ENCODE measurements around the gene CDH3. TPM values are rescaled to one million over a fixed set of nuclear protein-coding genes. Genes with fewer than 3 reads are reported as not detected.

Gene CDH3
- total RNA-seq = 1 to 10 TPM; 1.1 to 5.0 (median 3.2) TPM

- peak; percentile 62 to 65 for DNase-seq
- no peaks in the 10 kb centered on the region for H3K36me3 ChIP-seq
- no peaks in the 10 kb centered on the region for H3K9me3 ChIP-seq
- intact Hi-C loops (cut with DNase I) = no loop called here
- 1 to 2% methylated on average over 25 to 45 of the region's 53 CpGs for WGBS, 2 donors
- H3K4me1 ChIP-seq = peaks cover 21 to 24% of the 10 kb centered on the region in 2 donors
- H3K4me3 ChIP-seq (replicated peaks in 1 of 3) = peak within 1 kb of the TSS in 2 of 3 donors; percentile 22 to 38
- H3K27me3 ChIP-seq = no peaks in the 10 kb centered on the region
- no peak within 1 kb of the TSS for H3K27ac ChIP-seq
- TF ChIP-seq, protein P1, sequence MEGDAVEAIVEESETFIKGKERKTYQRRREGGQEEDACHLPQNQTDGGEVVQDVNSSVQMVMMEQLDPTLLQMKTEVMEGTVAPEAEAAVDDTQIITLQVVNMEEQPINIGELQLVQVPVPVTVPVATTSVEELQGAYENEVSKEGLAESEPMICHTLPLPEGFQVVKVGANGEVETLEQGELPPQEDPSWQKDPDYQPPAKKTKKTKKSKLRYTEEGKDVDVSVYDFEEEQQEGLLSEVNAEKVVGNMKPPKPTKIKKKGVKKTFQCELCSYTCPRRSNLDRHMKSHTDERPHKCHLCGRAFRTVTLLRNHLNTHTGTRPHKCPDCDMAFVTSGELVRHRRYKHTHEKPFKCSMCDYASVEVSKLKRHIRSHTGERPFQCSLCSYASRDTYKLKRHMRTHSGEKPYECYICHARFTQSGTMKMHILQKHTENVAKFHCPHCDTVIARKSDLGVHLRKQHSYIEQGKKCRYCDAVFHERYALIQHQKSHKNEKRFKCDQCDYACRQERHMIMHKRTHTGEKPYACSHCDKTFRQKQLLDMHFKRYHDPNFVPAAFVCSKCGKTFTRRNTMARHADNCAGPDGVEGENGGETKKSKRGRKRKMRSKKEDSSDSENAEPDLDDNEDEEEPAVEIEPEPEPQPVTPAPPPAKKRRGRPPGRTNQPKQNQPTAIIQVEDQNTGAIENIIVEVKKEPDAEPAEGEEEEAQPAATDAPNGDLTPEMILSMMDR (IDR thresholded peaks at IDR 0.05) = no peak
- TF ChIP-seq POLR2A (IDR thresholded peaks at IDR 0.05) = no peak
These were observed at the start of gene CDH3 for GRCh38 chr16:68644715-68645493. Gene CDH3, plus strand, starts transcription at chr16:68645310. Its CDS starts 70 bp downstream, at chr16:68645380.

DNA sequence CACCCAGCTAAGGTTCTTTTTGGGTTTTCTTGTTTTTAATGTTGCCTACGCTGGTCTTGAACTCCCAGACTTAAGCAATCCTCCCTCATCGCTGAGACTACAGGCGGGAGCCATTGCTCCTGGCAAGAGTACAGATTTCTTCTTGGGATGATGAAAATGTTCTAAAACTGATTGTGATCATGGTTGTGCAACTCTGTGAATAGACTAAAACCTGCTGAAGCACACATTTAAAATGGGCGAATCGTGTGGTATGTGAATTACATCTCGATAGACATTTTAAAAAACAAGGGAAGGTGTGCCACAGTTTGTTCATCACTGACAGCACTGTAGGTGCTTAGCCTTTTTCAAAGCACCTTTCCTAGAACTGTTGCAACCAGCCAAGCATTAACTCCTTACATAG is 48.8 kb upstream of the CDH3 start:
- Histone ChIP-seq H3K36me3 (no peaks in the 10 kb centered on the region), H3K4me1 (no peaks in the 10 kb centered on the region), H3K4me3 (replicated peaks in 1 of 3) (no peak overlapping the region), H3K9me3 (no peaks in the 10 kb centered on the region), H3K27ac (no peak overlapping the region), H3K27me3 (no peaks in the 10 kb centered on the region)
- TF ChIP-seq POLR2A (IDR thresholded peaks at IDR 0.05) = no peak
- TF ChIP-seq, protein P1 (IDR thresholded peaks at IDR 0.05) = no peak
- intact Hi-C loops (cut with DNase I) = loop anchor here (10.0 kb wide), 1 partner anchor 109 kb away; no protein-coding TSS in a partner anchor
- no peak for DNase-seq
- WGBS, 2 donors = 79 to 80% methylated on average over 6 of the region's 6 CpGs

GRCh38 chr16:68599586-68599985 is 45.5 kb upstream of the CDH3 start:
- 94 to 96% methylated on average over 1 of the region's 1 CpG for WGBS, 2 donors
- TF ChIP-seq, protein P1 (IDR thresholded peaks at IDR 0.05) = no peak
- no peak for TF ChIP-seq POLR2A (IDR thresholded peaks at IDR 0.05)
- intact Hi-C loops (cut with DNase I) = loop anchor here (10.0 kb wide), 1 partner anchor 105 kb away; no protein-coding TSS in a partner anchor

DNA sequence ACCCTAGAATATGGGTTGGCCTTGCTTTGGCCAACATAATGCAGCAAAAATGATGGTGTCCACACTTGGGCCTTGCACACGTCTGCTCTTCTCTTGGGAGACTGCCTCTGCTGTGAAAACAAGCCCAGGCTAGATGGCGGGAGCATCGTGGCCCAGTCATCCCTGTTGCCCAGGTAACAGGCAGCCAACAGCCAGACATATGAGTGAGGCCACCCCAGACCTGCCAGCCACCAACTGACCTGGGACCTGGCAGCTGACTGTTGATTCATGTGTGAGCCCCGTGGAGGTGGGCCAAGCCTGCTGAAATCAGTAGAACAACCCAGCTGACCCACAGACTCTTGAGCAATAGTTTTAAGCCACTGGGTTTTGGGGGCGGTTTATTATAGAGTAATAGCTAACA is 39.4 kb upstream of the CDH3 start:
- Histone ChIP-seq H3K27me3 (no peaks in the 10 kb centered on the region), H3K4me3 (replicated peaks in 1 of 3) (no peak overlapping the region), H3K9me3 (no peaks in the 10 kb centered on the region), H3K27ac (no peak overlapping the region), H3K36me3 (no peaks in the 10 kb centered on the region), H3K4me1 (no peaks in the 10 kb centered on the region)
- 69 to 76% methylated on average over 3 to 5 of the region's 5 CpGs for WGBS, 2 donors
- intact Hi-C loops (cut with DNase I) = no loop called here
- TF ChIP-seq, protein P1 (IDR thresholded peaks at IDR 0.05) = no peak
- TF ChIP-seq POLR2A (IDR thresholded peaks at IDR 0.05) = no peak
- DNase-seq = no peak

More at GRCh38 chr16:68599586-68599985, 45.5 kb upstream of the CDH3 start:
- H3K4me3 ChIP-seq (replicated peaks in 1 of 3) = no peak overlapping the region
- H3K9me3 ChIP-seq = no peaks in the 10 kb centered on the region
- no peak for DNase-seq
- no peaks in the 10 kb centered on the region for H3K27me3 ChIP-seq
- no peaks in the 10 kb centered on the region for H3K36me3 ChIP-seq
- H3K27ac ChIP-seq = no peak overlapping the region
- H3K4me1 ChIP-seq = no peaks in the 10 kb centered on the region

- WGBS, 2 donors = 89 to 99% methylated on average over 7 of the region's 7 CpGs
- Histone ChIP-seq H3K4me1 (no peaks in the 10 kb centered on the region), H3K36me3 (no peaks in the 10 kb centered on the region), H3K27ac (no peak overlapping the region), H3K4me3 (replicated peaks in 1 of 3) (no peak overlapping the region), H3K9me3 (no peaks in the 10 kb centered on the region), H3K27me3 (no peaks in the 10 kb centered on the region)
- TF ChIP-seq POLR2A (IDR thresholded peaks at IDR 0.05) = no peak
- TF ChIP-seq, protein P1 (IDR thresholded peaks at IDR 0.05) = no peak
- DNase-seq = no peak
- intact Hi-C loops (cut with DNase I) = no loop called here
These were observed 37.7 kb upstream of the CDH3 start for GRCh38 chr16:68607443-68607842.
